Mesenteric fat pad (tissue), 1 donor: ENCODE data around the gene OR13C9. TPM values are rescaled to one million over a fixed set of nuclear protein-coding genes. Genes with fewer than 3 reads are reported as not detected.

Experiments
- total RNA-seq: library from RNA; stranded (reverse); fragmentation: NEBNext Ultra II Directional; extraction: Animal tissue kit (Norgen Biotek cat#: 25700); gene quantifications from one replicate; pipeline ENCODE4 v1.2.1, GENCODE V29; 2021
- donor health status: DM: yes; HTN: yes; CAD: no.

OR13C9 gene
- total RNA-seq, 1 donor from 2014 or later = not detected

Other genes starting within 250 kb of the OR13C9 start
- gene OR13F1, start 113.9 kb downstream of the OR13C9 start, total RNA-seq = not detected
- not detected for gene OR13C4, start 91.0 kb downstream of the OR13C9 start, total RNA-seq
- not detected for gene OR13C3, start 81.3 kb downstream of the OR13C9 start, total RNA-seq
- not detected for gene OR13C8, start 49.0 kb downstream of the OR13C9 start, total RNA-seq
- not detected for gene OR13C5, start 18.8 kb downstream of the OR13C9 start, total RNA-seq
- not detected for gene OR13C2, start 12.6 kb downstream of the OR13C9 start, total RNA-seq
- not detected for gene OR13D1, start 76.3 kb upstream of the OR13C9 start, total RNA-seq
- 25.1 TPM for gene NIPSNAP3A, start 129.5 kb upstream of the OR13C9 start, total RNA-seq
- gene NIPSNAP3B, start 145.9 kb upstream of the OR13C9 start, total RNA-seq = 9.3 TPM